SK-N-SH treated with all-trans-retinoic acid at 6 μM for 48 hours (cell line): ENCODE data around the gene CPLX1.

Experiments
- ATAC-seq: fragments of 200-7000 bp; cut with Tn5 transposase; 3 replicates; pipeline ENCODE4 v1.9.1; 2020; ENCODE audit warnings: mild to moderate bottlenecking, moderate library complexity
- ARNTL ChIP-seq: fragments of 450-650 bp; formaldehyde crosslinking; IDR thresholded peaks from 2 replicates; pipeline ENCODE4 v1.5.0; 2020; ENCODE audit warnings: low read depth, mild to moderate bottlenecking, moderate library complexity, borderline replicate concordance
- BACH2 ChIP-seq: fragments of 250-450 bp; sonication (Bioruptor Pico); IDR thresholded peaks from 2 replicates; pipeline ENCODE4 v1.9.0; 2021; ENCODE audit warnings: mild to moderate bottlenecking, borderline replicate concordance
- ISL1 ChIP-seq: fragments of 250-450 bp; sonication (Bioruptor Pico); IDR thresholded peaks from 2 replicates; pipeline ENCODE4 v2.1.2; 2022; ENCODE audit warnings: mild to moderate bottlenecking, moderate library complexity
- OSR1 ChIP-seq: fragments of 250-450 bp; sonication (Bioruptor Pico); IDR thresholded peaks from 2 replicates; pipeline ENCODE4 v1.8.0; 2022; ENCODE audit warnings: moderate library complexity, mild to moderate bottlenecking, inconsistent platforms
- PATZ1 ChIP-seq: fragments of 250-450 bp; sonication (Bioruptor Pico); IDR thresholded peaks from 2 replicates; pipeline ENCODE4 v1.8.0; 2020; ENCODE audit warnings: mild to moderate bottlenecking, moderate library complexity, borderline replicate concordance
- PPARA ChIP-seq: fragments of 250-450 bp; sonication (Bioruptor Pico); IDR thresholded peaks from 2 replicates; pipeline ENCODE4 v1.5.0; 2020; ENCODE audit warnings: mild to moderate bottlenecking, borderline replicate concordance
- RARB ChIP-seq: fragments of 250-450 bp; sonication (Bioruptor Pico); IDR thresholded peaks from 2 replicates; pipeline ENCODE4 v1.8.0; 2021; ENCODE audit warnings: mild to moderate bottlenecking, moderate library complexity
- SNAI2 ChIP-seq: fragments of 250-450 bp; sonication (Bioruptor Pico); IDR thresholded peaks from 2 replicates; pipeline ENCODE4 v1.5.0; 2020; ENCODE audit warnings: mild to moderate bottlenecking, moderate library complexity
- TOX ChIP-seq: fragments of 250-450 bp; sonication (Bioruptor Pico); IDR thresholded peaks from 2 replicates; pipeline ENCODE4 v1.8.0; 2021; ENCODE audit warnings: mild to moderate bottlenecking, moderate library complexity, borderline replicate concordance
- ZC3H10 ChIP-seq: fragments of 250-450 bp; sonication (Bioruptor Pico); IDR thresholded peaks from 2 replicates; pipeline ENCODE4 v1.5.1; 2021; ENCODE audit warnings: mild to moderate bottlenecking, moderate library complexity
- ZFP3 ChIP-seq: fragments of 250-450 bp; sonication (Bioruptor Pico); IDR thresholded peaks from 2 replicates; pipeline ENCODE4 v1.5.0; 2020; ENCODE audit warnings: mild to moderate bottlenecking, moderate library complexity
- ZNF70 ChIP-seq: fragments of 450-650 bp; formaldehyde crosslinking; IDR thresholded peaks from 2 replicates; pipeline ENCODE4 v1.5.0; 2020; ENCODE audit warnings: mild to moderate bottlenecking, moderate library complexity
- ZNF8 ChIP-seq: fragments of 450-650 bp; formaldehyde crosslinking; IDR thresholded peaks from 2 replicates; pipeline ENCODE4 v1.5.0; 2020; ENCODE audit warnings: mild to moderate bottlenecking, moderate library complexity
- TF ChIP-seq, protein P1 (sequence below): fragments of 250-450 bp; sonication (Bioruptor Pico); IDR thresholded peaks from 2 replicates; pipeline ENCODE4 v1.5.1; 2021; ENCODE audit warnings: mild to moderate bottlenecking, moderate library complexity
- TF ChIP-seq, protein P2 (sequence below): fragments of 250-450 bp; sonication (Bioruptor Pico); IDR thresholded peaks from 2 replicates; pipeline ENCODE4 v1.5.0; 2020; ENCODE audit warnings: mild to moderate bottlenecking, moderate library complexity
- TF ChIP-seq, protein P3 (sequence below): fragments of 250-450 bp; sonication (Bioruptor Pico); IDR thresholded peaks from 2 replicates; pipeline ENCODE4 v1.8.0; 2021; ENCODE audit warnings: low read depth, mild to moderate bottlenecking, moderate library complexity, borderline replicate concordance

The CPLX1 gene

GRCh38 chr4:815464-816146 lies 10.3 kb downstream of the CPLX1 start:
- ATAC-seq = no peak

GRCh38 chr4:814312-814850 lies 11.5 kb downstream of the CPLX1 start:
- TF ChIP-seq OSR1 = no peak
- no peak for TF ChIP-seq PATZ1 (CRISPR knock-in tag)
- TF ChIP-seq ARNTL = no peak
- TF ChIP-seq, protein P1, sequence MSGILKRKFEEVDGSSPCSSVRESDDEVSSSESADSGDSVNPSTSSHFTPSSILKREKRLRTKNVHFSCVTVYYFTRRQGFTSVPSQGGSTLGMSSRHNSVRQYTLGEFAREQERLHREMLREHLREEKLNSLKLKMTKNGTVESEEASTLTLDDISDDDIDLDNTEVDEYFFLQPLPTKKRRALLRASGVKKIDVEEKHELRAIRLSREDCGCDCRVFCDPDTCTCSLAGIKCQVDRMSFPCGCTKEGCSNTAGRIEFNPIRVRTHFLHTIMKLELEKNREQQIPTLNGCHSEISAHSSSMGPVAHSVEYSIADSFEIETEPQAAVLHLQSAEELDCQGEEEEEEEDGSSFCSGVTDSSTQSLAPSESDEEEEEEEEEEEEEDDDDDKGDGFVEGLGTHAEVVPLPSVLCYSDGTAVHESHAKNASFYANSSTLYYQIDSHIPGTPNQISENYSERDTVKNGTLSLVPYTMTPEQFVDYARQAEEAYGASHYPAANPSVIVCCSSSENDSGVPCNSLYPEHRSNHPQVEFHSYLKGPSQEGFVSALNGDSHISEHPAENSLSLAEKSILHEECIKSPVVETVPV (CRISPR knock-in tag) = no peak
- TF ChIP-seq, protein P2, sequence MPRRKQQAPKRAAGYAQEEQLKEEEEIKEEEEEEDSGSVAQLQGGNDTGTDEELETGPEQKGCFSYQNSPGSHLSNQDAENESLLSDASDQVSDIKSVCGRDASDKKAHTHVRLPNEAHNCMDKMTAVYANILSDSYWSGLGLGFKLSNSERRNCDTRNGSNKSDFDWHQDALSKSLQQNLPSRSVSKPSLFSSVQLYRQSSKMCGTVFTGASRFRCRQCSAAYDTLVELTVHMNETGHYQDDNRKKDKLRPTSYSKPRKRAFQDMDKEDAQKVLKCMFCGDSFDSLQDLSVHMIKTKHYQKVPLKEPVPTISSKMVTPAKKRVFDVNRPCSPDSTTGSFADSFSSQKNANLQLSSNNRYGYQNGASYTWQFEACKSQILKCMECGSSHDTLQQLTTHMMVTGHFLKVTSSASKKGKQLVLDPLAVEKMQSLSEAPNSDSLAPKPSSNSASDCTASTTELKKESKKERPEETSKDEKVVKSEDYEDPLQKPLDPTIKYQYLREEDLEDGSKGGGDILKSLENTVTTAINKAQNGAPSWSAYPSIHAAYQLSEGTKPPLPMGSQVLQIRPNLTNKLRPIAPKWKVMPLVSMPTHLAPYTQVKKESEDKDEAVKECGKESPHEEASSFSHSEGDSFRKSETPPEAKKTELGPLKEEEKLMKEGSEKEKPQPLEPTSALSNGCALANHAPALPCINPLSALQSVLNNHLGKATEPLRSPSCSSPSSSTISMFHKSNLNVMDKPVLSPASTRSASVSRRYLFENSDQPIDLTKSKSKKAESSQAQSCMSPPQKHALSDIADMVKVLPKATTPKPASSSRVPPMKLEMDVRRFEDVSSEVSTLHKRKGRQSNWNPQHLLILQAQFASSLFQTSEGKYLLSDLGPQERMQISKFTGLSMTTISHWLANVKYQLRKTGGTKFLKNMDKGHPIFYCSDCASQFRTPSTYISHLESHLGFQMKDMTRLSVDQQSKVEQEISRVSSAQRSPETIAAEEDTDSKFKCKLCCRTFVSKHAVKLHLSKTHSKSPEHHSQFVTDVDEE (CRISPR knock-in tag) = no peak
- TF ChIP-seq RARB (CRISPR knock-in tag) = no peak
- TF ChIP-seq ZC3H10 (CRISPR knock-in tag) = no peak
- TF ChIP-seq ZNF8 (CRISPR knock-in tag) = no peak
- TF ChIP-seq ISL1 = no peak
- TF ChIP-seq PPARA (CRISPR knock-in tag) = no peak
- TF ChIP-seq BACH2 (CRISPR knock-in tag) = no peak
- TF ChIP-seq ZNF70 (CRISPR knock-in tag) = no peak
- no peak for TF ChIP-seq SNAI2 (CRISPR knock-in tag)
- TF ChIP-seq, protein P3, sequence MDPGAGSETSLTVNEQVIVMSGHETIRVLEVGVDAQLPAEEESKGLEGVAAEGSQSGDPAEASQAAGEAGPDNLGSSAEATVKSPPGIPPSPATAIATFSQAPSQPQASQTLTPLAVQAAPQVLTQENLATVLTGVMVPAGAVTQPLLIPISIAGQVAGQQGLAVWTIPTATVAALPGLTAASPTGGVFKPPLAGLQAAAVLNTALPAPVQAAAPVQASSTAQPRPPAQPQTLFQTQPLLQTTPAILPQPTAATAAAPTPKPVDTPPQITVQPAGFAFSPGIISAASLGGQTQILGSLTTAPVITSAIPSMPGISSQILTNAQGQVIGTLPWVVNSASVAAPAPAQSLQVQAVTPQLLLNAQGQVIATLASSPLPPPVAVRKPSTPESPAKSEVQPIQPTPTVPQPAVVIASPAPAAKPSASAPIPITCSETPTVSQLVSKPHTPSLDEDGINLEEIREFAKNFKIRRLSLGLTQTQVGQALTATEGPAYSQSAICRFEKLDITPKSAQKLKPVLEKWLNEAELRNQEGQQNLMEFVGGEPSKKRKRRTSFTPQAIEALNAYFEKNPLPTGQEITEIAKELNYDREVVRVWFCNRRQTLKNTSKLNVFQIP (CRISPR knock-in tag) = no peak
- TF ChIP-seq TOX (CRISPR knock-in tag) = no peak
- TF ChIP-seq, all 23 proteins: peak for 0
- ATAC-seq = no peak

More at GRCh38 chr4:815464-816146, 10.3 kb downstream of the CPLX1 start:
- TF ChIP-seq OSR1 (no peak), BACH2 (CRISPR knock-in tag) (no peak), PPARA (CRISPR knock-in tag) (no peak), RARB (CRISPR knock-in tag) (no peak)
- TF ChIP-seq, protein P1 (CRISPR knock-in tag) = no peak

DNA sequence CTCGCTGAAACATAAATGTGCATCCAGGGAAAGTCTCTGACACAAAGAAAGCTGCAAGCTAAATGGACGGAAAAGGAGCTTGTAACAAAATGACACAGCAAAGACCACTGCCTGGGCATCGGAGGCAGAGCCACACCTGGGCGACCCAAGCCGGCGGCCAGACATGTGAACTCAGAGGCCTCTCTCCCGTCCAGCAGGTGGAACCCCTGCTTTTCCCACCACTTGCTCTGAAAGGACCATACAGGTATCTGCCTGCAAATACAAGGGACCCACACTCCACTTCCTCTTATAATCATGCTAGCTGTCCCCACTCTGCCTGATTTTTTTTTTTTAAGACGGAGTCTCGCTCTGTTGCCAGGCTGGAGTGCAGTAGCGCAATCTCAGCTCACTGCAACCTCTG lies 12.0 kb downstream of the CPLX1 start:
- peak; percentile 33; the same call in 1 of the 3 replicates for ATAC-seq
- TF ChIP-seq ZFP3 (no peak), ZNF8 (CRISPR knock-in tag) (no peak), ZNF70 (CRISPR knock-in tag) (no peak), TOX (CRISPR knock-in tag) (no peak)
